Stimulated activated CD8-positive, alpha-beta memory T cell treated with anti-CD3 and anti-CD28 coated beads, Interleukin-7, amount 100 ng/mL, for 24 hours (primary cell): ENCODE measurements around the gene CENPE.

Experiments
- DNase-seq: peaks from one replicate; pipeline ENCODE4 v3.0.0-alpha.2; 2020; ENCODE audit warnings: low read depth

The CENPE gene

GRCh38 chr4:103136671-103137445 is 61.3 kb downstream of the CENPE start:
- DNase-seq, result no peak

- no peak for DNase-seq
These were observed 69.0 kb downstream of the CENPE start for GRCh38 chr4:103129174-103129573.

- no peak for DNase-seq
These were observed 72.0 kb downstream of the CENPE start for GRCh38 chr4:103126126-103126525.

GRCh38 chr4:103123114-103123513 is 75.0 kb downstream of the CENPE start:
- DNase-seq, result no peak

GRCh38 chr4:103118166-103118565 is 80.0 kb downstream of the CENPE start:
- DNase-seq, result no peak

GRCh38 chr4:103111598-103111997 is 86.5 kb downstream of the CENPE start:
- DNase-seq, result no peak

GRCh38 chr4:103108542-103108941 is 89.6 kb downstream of the CENPE start:
- no peak for DNase-seq

- no peak for DNase-seq
These were observed 92.4 kb downstream of the CENPE start for GRCh38 chr4:103105558-103106356.

- no peak for DNase-seq
These were observed 93.3 kb downstream of the CENPE start for GRCh38 chr4:103104886-103105285.

GRCh38 chr4:103100691-103101090 is 97.5 kb downstream of the CENPE start:
- DNase-seq, result no peak

- no peak for DNase-seq
These were observed 98.3 kb downstream of the CENPE start, which contains the start of gene BDH2 for GRCh38 chr4:103099691-103100392. BDH2 (minus strand) TSS chr4:103099834; CDS start chr4:103096254, 3,580 bp downstream.

- DNase-seq, result no peak
These were observed 99.2 kb downstream of the CENPE start for GRCh38 chr4:103098756-103099440.

- DNase-seq, result no peak
These were observed 99.8 kb downstream of the CENPE start for GRCh38 chr4:103098341-103098740.

GRCh38 chr4:103097112-103097511 is 101.0 kb downstream of the CENPE start:
- DNase-seq, result no peak

GRCh38 chr4:103095080-103095479 is 103.1 kb downstream of the CENPE start:
- DNase-seq, result no peak

GRCh38 chr4:103092245-103092644 is 105.9 kb downstream of the CENPE start:
- no peak for DNase-seq

GRCh38 chr4:103091601-103092223 is 106.4 kb downstream of the CENPE start:
- no peak for DNase-seq

- no peak for DNase-seq
These were observed 108.7 kb downstream of the CENPE start for GRCh38 chr4:103089481-103089880.

- no peak for DNase-seq
These were observed 111.6 kb downstream of the CENPE start for GRCh38 chr4:103086551-103086950.

- DNase-seq, result no peak
These were observed 112.5 kb downstream of the CENPE start for GRCh38 chr4:103085555-103086196.

GRCh38 chr4:103079621-103080020 is 118.5 kb downstream of the CENPE start:
- DNase-seq, result no peak
